T-helper 2 cell treated with Interferon-gamma antibody and Interleukin-4, amounts not matched to agents 100 ng/mL and 5 ng/mL, for 36 hours (primary cell): ENCODE measurements around the gene BCLAF1. TPM values are rescaled to one million over a fixed set of nuclear protein-coding genes. Genes with fewer than 3 reads are reported as not detected.
"Not testable (repeated sequence)": the region's sequence is repeated elsewhere in the genome, so short reads cannot be mapped to it uniquely, and the experiment has no call there.

ENCODE experiments used
- intact Hi-C: fragments of 100-400 bp; cut with micrococcal nuclease; formaldehyde crosslinking; loops from one replicate; pipeline ENCODE4 v1.15.1; 2023
- total RNA-seq: library from RNA; stranded (reverse); gene quantifications from 2 replicates; pipeline ENCODE4 v1.2.3, GENCODE V29; 2022

Gene BCLAF1
- total RNA-seq, 1 donor from 2014 or later = 204 TPM

GRCh38 chr6:136309729-136310311 is 20.2 kb upstream of the BCLAF1 start:
- intact Hi-C loops = no loop called here

GRCh38 chr6:136309171-136309570 is 19.5 kb upstream of the BCLAF1 start:
- intact Hi-C loops = no loop called here

- intact Hi-C loops = not testable (repeated sequence)
These were observed 18.8 kb upstream of the BCLAF1 start for GRCh38 chr6:136308469-136308868.

- intact Hi-C loops = no loop called here
These were observed 17.7 kb upstream of the BCLAF1 start for GRCh38 chr6:136307351-136307750.

GRCh38 chr6:136306466-136306865 is 16.8 kb upstream of the BCLAF1 start:
- intact Hi-C loops = no loop called here

GRCh38 chr6:136304410-136304809 is 14.8 kb upstream of the BCLAF1 start:
- intact Hi-C loops = no loop called here

GRCh38 chr6:136303516-136303915 is 13.9 kb upstream of the BCLAF1 start:
- intact Hi-C loops = no loop called here

GRCh38 chr6:136294621-136295020 is 5.0 kb upstream of the BCLAF1 start:
- intact Hi-C loops = no loop called here

- intact Hi-C loops = loop anchor here (1.0 kb wide), 1 partner anchor 27 kb away; no protein-coding TSS in a partner anchor
These were observed 864 bp upstream of the BCLAF1 start for GRCh38 chr6:136290410-136291010.

GRCh38 chr6:136289327-136289578 is 393 bp downstream of the BCLAF1 start:
- intact Hi-C loops = loop anchor here (1.0 to 10.0 kb wide), 8 partner anchors 39 to 1583 kb away; partner anchors contain the start of genes HBS1L, MAP3K5, MTFR2 and MYB

GRCh38 chr6:136288566-136289326 is 900 bp downstream of the BCLAF1 start:
- intact Hi-C loops = loop anchor here (1.0 to 10.0 kb wide), 8 partner anchors 38 to 1584 kb away; partner anchors contain the start of genes HBS1L, MAP3K5, MTFR2 and MYB

- intact Hi-C loops = loop anchor here (5.0 to 10.0 kb wide), 5 partner anchors 32 to 1587 kb away; partner anchors contain the start of genes HBS1L, MAP3K5 and MYB
These were observed 4.7 kb downstream of the BCLAF1 start for GRCh38 chr6:136284909-136285308.

- intact Hi-C loops = loop anchor here (5.0 to 10.0 kb wide), 2 partner anchors 34 to 512 kb away; partner anchors contain the start of gene MAP3K5
These were observed 6.7 kb downstream of the BCLAF1 start for GRCh38 chr6:136282906-136283305.

GRCh38 chr6:136280032-136280609 is 9.5 kb downstream of the BCLAF1 start:
- intact Hi-C loops = loop anchor here (5.0 to 10.0 kb wide), 2 partner anchors 37 to 515 kb away; partner anchors contain the start of gene MAP3K5

- intact Hi-C loops = no loop called here
These were observed 15.6 kb downstream of the BCLAF1 start for GRCh38 chr6:136274062-136274461.

- intact Hi-C loops = no loop called here
These were observed 24.5 kb downstream of the BCLAF1 start for GRCh38 chr6:136265101-136265500.

GRCh38 chr6:136262940-136263339 is 26.7 kb downstream of the BCLAF1 start:
- intact Hi-C loops = no loop called here

GRCh38 chr6:136254851-136255466 is 34.7 kb downstream of the BCLAF1 start:
- intact Hi-C loops = no loop called here

- intact Hi-C loops = loop anchor here (2.0 kb wide), 1 partner anchor 13 kb away; no protein-coding TSS in a partner anchor
These were observed 35.9 kb downstream of the BCLAF1 start for GRCh38 chr6:136253734-136254133.

- intact Hi-C loops = loop anchor here (2.0 kb wide), 1 partner anchor 14 kb away; no protein-coding TSS in a partner anchor
These were observed 37.2 kb downstream of the BCLAF1 start for GRCh38 chr6:136252441-136252840.

GRCh38 chr6:136251394-136251793 is 38.3 kb downstream of the BCLAF1 start:
- intact Hi-C loops = no loop called here
